MCF 10A (cell line): Measurements from ENCODE around the gene BMX. TPM values are rescaled to one million over a fixed set of nuclear protein-coding genes. Genes with fewer than 3 reads are reported as not detected.

Experiments
- BruUV-seq: library from RNA; stranded (reverse); fragments of 400-500 nt; replicated peaks from 2 replicates; lab custom pipeline; 2021; lab: Mats Ljungman, UMichigan
- CTCF ChIA-PET: fragments of 300-600 bp; sonication (Branson Sonifier 250); formaldehyde crosslinking; extraction: SDS; loops from one replicate; lab custom pipeline; 2021; ENCODE audit warnings: antibody characterized with exemption, inconsistent platforms; lab: Yijun Ruan, JAX
- POLR2A ChIA-PET: fragments of 300-600, 350-650 bp; sonication (Branson Sonifier 250); formaldehyde crosslinking; extraction: SDS; loops from one replicate; lab custom pipeline; 2020; ENCODE audit warnings: antibody characterized with exemption, inconsistent platforms; lab: Yijun Ruan, JAX
- DNase-seq: peaks from one replicate; pipeline ENCODE4 v3.0.0-alpha.2; 2018; ENCODE audit not compliant: unreplicated experiment
- H3K27ac Mint-ChIP-seq: one replicate; pipeline ENCODE4 v1.8.0; 2022; ENCODE audit warnings: mild to moderate bottlenecking, low read depth, mixed read lengths; ENCODE audit not compliant: unreplicated experiment
- H3K27me3 Mint-ChIP-seq: one replicate; pipeline ENCODE4 v1.8.0; 2022; ENCODE audit warnings: mixed read lengths; ENCODE audit not compliant: insufficient read depth, unreplicated experiment
- H3K36me3 Mint-ChIP-seq: one replicate; pipeline ENCODE4 v1.8.0; 2022; ENCODE audit warnings: mild to moderate bottlenecking, moderate library complexity, mixed read lengths; ENCODE audit not compliant: insufficient read depth, unreplicated experiment
- H3K4me1 Mint-ChIP-seq: one replicate; pipeline ENCODE4 v1.8.0; 2022; ENCODE audit warnings: mixed read lengths; ENCODE audit not compliant: insufficient read depth, unreplicated experiment
- H3K4me3 Mint-ChIP-seq: one replicate; pipeline ENCODE4 v1.8.0; 2022; ENCODE audit warnings: mild to moderate bottlenecking, moderate library complexity, mixed read lengths; ENCODE audit not compliant: unreplicated experiment
- H3K9me3 Mint-ChIP-seq: one replicate; pipeline ENCODE4 v1.8.0; 2022; ENCODE audit warnings: mixed read lengths; ENCODE audit not compliant: unreplicated experiment
- intact Hi-C: fragments of 100-400 bp; cut with micrococcal nuclease; formaldehyde crosslinking; loops from 2 replicates; pipeline ENCODE4 v1.14.1; 2022
- total RNA-seq: library from RNA; stranded (reverse); gene quantifications from 2 replicates; pipeline ENCODE4 v1.2.3, GENCODE V29; 2022
- TF ChIP-seq, protein P1 (sequence below): fragments of 200-600 bp; IDR thresholded peaks from one replicate; pipeline ENCODE4 v1.8.0; 2022; ENCODE audit warnings: antibody characterized with exemption, mild to moderate bottlenecking; ENCODE audit not compliant: unreplicated experiment

Gene BMX
- total RNA-seq, 1 experiment from 2014 or later = not detected

DNA sequence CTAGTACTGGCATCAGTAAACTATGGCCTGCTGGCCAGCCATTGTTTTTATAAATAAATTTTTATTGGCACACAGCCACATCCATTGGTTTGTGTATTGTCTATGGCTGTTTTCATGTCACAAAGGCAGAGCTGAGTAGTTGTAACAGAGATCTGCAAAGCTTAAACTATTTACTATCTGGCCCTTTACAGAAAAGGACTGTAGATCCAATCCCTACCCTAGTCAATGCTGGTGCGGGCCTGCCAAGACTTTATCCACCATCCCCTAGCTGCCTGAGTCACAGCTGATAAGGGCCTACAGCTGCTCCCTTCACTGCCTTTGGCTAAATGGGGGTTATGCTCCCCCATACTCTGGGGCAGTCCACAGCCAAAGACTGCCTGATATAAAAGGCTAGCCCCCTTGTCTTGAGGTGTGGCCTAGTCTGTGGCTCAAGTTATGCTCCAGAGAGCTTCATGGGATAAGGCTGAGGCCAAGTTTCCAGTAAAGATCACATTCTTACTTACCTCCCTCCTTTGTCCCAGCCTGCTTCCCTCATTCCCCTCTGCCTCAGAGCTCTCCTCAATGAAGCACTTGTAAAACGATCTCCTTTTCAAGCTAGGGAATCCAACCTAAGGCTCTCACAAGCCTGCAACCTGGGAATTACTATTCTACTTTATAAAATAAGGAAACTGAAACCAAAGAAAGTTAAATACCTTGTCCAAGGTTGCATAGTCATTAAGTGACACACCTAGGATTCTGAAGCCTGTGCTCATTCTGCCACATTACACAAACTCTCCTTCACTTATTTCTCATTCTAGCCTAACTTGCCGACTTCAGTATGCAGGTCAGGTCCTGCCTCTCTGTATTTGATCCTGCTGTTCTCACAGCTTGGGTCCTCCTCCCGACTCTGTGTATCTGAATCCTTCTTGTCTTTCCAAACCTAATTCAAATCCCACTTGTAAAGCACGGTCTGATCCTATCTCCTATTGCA lies 79.5 kb downstream of the BMX start:
- CTCF ChIA-PET = interaction anchor here (0.7 to 1.7 kb wide), 3 partner anchors 12 to 116 kb away, joined by 3 to 6 read pairs (median 3); no protein-coding TSS in a partner anchor
- TF ChIP-seq, protein P1, sequence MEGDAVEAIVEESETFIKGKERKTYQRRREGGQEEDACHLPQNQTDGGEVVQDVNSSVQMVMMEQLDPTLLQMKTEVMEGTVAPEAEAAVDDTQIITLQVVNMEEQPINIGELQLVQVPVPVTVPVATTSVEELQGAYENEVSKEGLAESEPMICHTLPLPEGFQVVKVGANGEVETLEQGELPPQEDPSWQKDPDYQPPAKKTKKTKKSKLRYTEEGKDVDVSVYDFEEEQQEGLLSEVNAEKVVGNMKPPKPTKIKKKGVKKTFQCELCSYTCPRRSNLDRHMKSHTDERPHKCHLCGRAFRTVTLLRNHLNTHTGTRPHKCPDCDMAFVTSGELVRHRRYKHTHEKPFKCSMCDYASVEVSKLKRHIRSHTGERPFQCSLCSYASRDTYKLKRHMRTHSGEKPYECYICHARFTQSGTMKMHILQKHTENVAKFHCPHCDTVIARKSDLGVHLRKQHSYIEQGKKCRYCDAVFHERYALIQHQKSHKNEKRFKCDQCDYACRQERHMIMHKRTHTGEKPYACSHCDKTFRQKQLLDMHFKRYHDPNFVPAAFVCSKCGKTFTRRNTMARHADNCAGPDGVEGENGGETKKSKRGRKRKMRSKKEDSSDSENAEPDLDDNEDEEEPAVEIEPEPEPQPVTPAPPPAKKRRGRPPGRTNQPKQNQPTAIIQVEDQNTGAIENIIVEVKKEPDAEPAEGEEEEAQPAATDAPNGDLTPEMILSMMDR = no peak
- Mint-ChIP-seq H3K9me3 (no peaks in the 10 kb centered on the region), H3K27me3 (peaks cover 61% of the 10 kb centered on the region), H3K4me3 (no peak overlapping the region), H3K36me3 (no peaks in the 10 kb centered on the region), H3K27ac (no peak overlapping the region), H3K4me1 (peaks cover 6% of the 10 kb centered on the region)
- POLR2A ChIA-PET = no interaction called here
- intact Hi-C loops = no loop called here
- no TSS peak for BruUV-seq
- no peak for DNase-seq

DNA sequence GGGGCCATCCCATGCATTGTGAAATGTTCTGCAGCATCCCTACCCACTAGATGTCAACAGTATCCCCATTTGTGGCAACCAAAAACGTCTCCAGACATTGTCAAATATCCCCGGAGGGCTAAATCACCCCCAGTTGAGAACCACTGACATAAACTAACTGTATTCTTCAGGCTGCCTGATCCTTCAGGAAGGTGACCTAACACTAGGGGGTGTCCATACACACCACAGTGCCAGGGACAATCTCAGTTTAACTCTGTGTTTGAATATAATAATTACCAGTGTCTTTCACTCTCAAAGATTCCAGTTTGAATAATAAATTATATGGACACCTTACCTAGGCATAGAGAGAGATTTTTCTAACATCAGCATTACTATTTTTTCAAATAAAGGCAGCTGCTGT lies 93.8 kb downstream of the BMX start:
- ChIA-PET POLR2A (interaction anchor here (1.0 kb wide), 1 partner anchor 80 kb away, joined by 3 read pairs; no protein-coding TSS in a partner anchor), CTCF (interaction anchor here (0.7 to 0.9 kb wide), 7 partner anchors 11 to 350 kb away, joined by 3 to 4 read pairs (median 3); no protein-coding TSS in a partner anchor)
- Mint-ChIP-seq H3K36me3 (no peaks in the 10 kb centered on the region), H3K27me3 (peaks cover 49% of the 10 kb centered on the region), H3K27ac (no peak overlapping the region), H3K4me3 (no peak overlapping the region), H3K9me3 (no peaks in the 10 kb centered on the region), H3K4me1 (no peaks in the 10 kb centered on the region)
- no TSS peak for BruUV-seq
- TF ChIP-seq, protein P1 = no peak
- intact Hi-C loops = no loop called here
- DNase-seq = peak; percentile 14

DNA sequence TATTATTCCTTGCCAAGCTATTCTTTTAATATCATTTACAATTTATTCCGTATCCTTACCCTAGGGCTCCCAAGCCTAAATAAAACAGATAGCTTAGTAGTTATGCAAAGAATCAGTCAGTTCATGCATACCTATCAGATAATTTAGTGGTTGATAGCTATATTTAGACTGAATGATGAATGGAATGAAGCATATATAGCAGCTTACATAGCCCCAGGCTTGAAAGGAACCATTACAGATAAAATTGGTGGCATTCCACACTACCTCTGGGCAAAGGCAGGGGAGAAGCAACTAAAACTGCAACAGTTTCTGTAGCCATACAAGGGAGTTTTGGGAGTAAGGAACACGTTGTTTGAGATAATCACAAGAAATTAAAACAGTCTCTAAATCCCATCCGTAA lies 97.4 kb downstream of the BMX start:
- no peak for DNase-seq
- Mint-ChIP-seq H3K36me3 (no peaks in the 10 kb centered on the region), H3K27ac (no peak overlapping the region), H3K4me3 (no peak overlapping the region), H3K9me3 (no peaks in the 10 kb centered on the region), H3K27me3 (peaks cover 49% of the 10 kb centered on the region), H3K4me1 (no peaks in the 10 kb centered on the region)
- intact Hi-C loops = no loop called here
- BruUV-seq = no TSS peak
- ChIA-PET CTCF (interaction anchor here (0.5 to 0.7 kb wide), 3 partner anchors 33 to 288 kb away, joined by 3 to 5 read pairs (median 4); no protein-coding TSS in a partner anchor), POLR2A (interaction anchor here (0.5 to 0.7 kb wide), 2 partner anchors 223 to 255 kb away, joined by 3 read pairs; no protein-coding TSS in a partner anchor)
- TF ChIP-seq, protein P1 = no peak

DNA sequence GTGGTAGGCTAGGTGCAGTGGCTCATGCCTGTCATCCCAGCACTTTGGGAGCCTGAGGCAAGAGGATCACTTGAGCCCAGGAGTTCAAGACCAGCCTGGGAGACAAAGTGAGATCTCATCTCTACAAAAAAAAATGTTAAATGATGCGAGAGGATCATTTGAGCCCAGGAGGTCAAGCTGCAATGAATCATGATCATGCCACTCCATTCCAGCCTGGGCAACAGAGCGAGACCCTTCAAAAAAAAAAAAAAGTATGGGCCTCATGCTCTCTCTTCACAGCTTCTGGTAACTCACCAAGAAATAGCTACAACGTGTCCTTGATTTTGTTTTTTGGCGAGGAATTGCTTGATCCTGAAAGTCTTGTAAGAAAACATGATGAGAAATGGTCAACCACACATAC lies 98.9 kb downstream of the BMX start:
- TF ChIP-seq, protein P1 = no peak
- BruUV-seq = no TSS peak
- Mint-ChIP-seq H3K4me3 (no peak overlapping the region), H3K4me1 (no peaks in the 10 kb centered on the region), H3K9me3 (no peaks in the 10 kb centered on the region), H3K27me3 (peaks cover 53% of the 10 kb centered on the region), H3K36me3 (no peaks in the 10 kb centered on the region), H3K27ac (no peak overlapping the region)
- POLR2A ChIA-PET = no interaction called here
- CTCF ChIA-PET = interaction anchor here (0.6 to 1.0 kb wide), 3 partner anchors 15 to 138 kb away, joined by 3 read pairs; no protein-coding TSS in a partner anchor
- no peak for DNase-seq
- intact Hi-C loops = no loop called here
